Measurements from ENCODE around the gene POTEF. TPM values are rescaled to one million over a fixed set of nuclear protein-coding genes. Genes with fewer than 3 reads are reported as not detected.
"Not testable (repeated sequence)": the region's sequence is repeated elsewhere in the genome, so short reads cannot be mapped to it uniquely, and the experiment has no call there.

The POTEF gene
- polyA plus RNA-seq, 2 of the 4 experiments (the other 2 are of a cell fraction): 0.06 TPM; not detected in 1

DNA sequence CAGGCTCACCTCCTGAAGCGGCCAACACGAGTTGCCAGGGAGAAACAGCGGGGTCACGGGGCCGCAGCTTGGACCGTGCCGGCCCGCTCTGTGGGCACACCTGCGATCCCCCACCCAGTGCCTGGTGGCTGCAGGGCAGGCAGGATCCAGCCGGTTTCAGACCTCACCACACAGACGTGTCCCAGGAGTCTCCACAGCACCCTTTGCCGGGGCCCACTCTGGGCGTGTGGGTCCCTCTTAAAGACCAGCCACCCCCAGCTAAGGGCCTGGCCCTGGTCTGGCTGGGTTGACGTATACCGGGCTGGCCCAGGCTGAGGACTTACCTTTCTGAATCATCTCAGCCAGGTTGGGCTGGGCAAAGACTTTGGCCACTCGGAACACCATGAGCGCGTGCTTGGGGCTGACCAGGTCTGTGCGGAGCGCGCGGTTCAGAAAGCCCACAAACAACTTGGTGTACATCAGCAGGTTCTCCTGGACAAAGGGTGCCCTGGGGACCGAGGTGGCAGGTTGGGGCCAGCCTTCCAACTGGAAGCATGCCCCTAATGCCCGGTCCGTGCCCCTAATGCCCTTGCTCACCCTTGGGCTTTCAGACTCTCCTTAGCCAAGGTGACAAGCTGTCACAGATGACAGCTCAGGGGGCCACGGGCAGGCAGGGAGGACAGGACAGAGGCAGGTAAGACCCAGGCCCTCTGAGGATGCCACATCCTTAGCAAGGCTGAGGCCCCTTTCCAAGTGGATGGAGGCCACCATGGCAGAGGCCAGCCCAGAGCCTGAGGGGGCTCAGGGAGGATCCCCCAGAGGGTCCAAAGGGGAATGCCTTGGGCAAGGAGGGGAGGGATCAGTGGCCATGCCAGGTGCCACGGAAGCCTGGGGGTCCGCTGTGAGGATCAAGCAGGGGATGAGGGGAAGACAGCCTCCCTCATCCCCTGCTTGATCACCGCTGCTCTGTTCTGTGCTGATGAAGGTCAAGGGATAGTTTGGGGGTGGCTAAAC lies 26.0 kb upstream of the POTEF start:
- no peak overlapping the region for H3K4me2 ChIP-seq
- H3K9me3 ChIP-seq: no peaks in the 10 kb centered on the region
- POLR2A ChIA-PET: no interaction called here
- H3K4me3 ChIP-seq: no peak overlapping the region
- H3K27ac ChIP-seq: no peak overlapping the region
- DNase-seq (ENCODE audit: low read depth in 1 of 2, low spot score in 1 of 2) (no peak), ATAC-seq (no peak), FAIRE-seq (no peak)
- no peaks in the 10 kb centered on the region for H3K4me1 ChIP-seq
- 98% methylated on average over 27 of the region's 29 CpGs for WGBS (ENCODE audit: missing lambda C conversion rate)
- no peak for TF ChIP-seq RARB (CRISPR knock-in tag; IDR thresholded peaks at IDR 0.05)
- CTCF ChIA-PET: interaction anchor here (0.6 to 1.4 kb wide), 6 partner anchors 26 to 187 kb away, joined by 3 to 15 read pairs (median 4); partner anchors contain the start of genes IMP4 and SMPD4

DNA sequence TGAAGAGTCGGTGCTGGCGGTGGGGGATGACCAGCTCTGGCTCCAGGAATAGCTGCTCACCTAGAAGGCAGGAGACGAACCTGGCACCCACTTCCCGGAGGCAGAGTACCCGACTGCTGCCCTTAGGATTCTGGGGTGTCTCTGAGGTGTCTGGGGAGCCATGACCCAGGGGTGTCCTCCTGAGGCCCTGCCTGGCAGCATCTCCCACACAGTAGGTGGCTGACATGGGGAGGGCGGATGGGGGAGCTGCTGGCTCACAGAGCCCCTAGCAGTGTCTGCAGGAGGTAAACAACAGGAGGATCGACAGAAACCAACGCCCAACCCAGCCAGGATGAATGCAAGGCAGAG lies 25.4 kb upstream of the POTEF start:
- CTCF ChIA-PET; H3K9me3 ChIP-seq; POLR2A ChIA-PET; H3K4me3 ChIP-seq; H3K4me1 ChIP-seq; ATAC-seq; H3K27ac ChIP-seq; FAIRE-seq; H3K4me2 ChIP-seq; DNase-seq (ENCODE audit: low read depth in 1 of 2, low spot score in 1 of 2): not testable (repeated sequence)
- 95% methylated on average over 7 of the region's 8 CpGs for WGBS (ENCODE audit: missing lambda C conversion rate)

DNA sequence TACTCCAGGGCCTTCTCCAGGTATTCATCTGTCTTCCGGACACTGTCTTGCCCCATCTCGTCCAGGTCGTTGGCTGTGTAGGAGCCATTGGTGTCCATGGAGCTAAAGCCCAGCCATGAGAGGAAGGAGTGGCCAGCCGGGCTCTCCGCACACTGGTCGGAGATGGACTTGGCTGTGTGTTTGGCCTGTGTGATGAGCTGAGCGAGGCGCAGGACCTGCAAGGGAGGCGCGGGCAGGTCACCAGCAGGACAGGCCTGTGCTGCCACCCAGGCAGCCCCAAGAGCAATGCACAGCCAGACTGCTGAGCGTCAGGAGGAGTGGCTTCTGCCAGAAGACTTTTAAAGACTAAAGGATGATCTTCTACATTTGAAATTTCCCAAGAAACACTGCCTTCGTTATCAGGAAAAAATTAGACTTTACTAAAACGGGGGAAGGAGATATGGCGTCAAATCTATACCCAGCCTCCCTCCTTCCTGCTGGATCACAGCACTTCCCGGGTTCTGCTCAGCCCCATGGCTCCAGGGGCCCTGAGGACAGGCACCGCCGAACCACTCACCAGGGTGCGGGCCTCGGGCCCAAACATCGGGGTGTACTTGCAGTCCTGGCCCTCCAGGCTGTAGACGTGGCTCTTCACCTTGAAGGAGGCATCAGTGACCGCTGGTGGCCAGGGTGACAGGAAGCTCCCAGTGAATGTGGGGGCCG lies 24.9 kb upstream of the POTEF start:
- ATAC-seq; H3K4me2 ChIP-seq; POLR2A ChIA-PET; H3K4me3 ChIP-seq; FAIRE-seq; DNase-seq (ENCODE audit: low read depth in 1 of 2, low spot score in 1 of 2); CTCF ChIA-PET; H3K27ac ChIP-seq; H3K9me3 ChIP-seq; H3K4me1 ChIP-seq: not testable (repeated sequence)
- 95% methylated on average over 18 of the region's 23 CpGs for WGBS (ENCODE audit: missing lambda C conversion rate)

DNA sequence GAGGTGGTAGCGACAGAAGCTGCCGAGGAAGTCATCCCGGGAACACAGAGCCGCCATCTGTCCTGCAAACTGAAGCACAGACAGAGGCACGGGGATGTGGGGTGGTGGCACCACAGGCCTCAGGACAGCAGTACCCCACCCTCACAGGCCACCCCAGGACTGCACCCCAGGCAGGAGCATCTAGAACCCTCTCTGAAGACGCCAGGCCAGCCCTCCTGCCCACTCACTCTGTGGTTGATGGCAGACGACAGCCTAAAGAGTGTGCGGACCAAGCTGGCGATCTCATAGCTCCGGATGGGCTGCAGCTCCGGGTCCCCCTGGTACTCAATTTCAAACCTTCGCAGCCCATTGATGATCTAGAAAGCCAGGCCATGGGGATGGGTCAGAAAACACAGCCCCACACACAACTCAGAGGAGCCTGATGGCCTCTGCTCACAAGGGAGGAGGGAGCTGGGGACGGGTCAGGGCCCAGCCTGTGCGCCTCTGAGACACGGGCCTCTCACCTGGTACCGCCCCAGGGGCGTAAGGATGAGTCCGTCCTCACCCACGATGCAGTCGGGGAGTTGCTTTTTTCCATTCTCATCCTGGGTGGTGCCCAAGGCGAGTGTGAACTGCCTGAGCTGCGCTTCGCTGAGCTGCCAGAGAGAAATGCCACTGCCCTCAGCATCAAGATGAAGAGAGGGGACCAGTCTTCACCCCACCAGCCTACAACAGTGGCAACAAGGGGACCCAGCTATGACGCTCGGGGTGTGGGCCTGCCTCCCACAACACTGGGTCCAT lies 24.0 kb upstream of the POTEF start:
- H3K4me3 ChIP-seq: no peak overlapping the region
- H3K27ac ChIP-seq: no peak overlapping the region
- FAIRE-seq: no peak
- TF ChIP-seq, protein P1, sequence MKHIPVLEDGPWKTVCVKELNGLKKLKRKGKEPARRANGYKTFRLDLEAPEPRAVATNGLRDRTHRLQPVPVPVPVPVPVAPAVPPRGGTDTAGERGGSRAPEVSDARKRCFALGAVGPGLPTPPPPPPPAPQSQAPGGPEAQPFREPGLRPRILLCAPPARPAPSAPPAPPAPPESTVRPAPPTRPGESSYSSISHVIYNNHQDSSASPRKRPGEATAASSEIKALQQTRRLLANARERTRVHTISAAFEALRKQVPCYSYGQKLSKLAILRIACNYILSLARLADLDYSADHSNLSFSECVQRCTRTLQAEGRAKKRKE (CRISPR knock-in tag; IDR thresholded peaks at IDR 0.05; ENCODE audit: low read depth): no peak
- no peak for DNase-seq (ENCODE audit: low read depth in 1 of 2, low spot score in 1 of 2)
- ChIA-PET POLR2A (no interaction called here), CTCF (no interaction called here)
- no peak overlapping the region for H3K4me2 ChIP-seq
- no peaks in the 10 kb centered on the region for H3K9me3 ChIP-seq
- 93% methylated on average over 17 of the region's 25 CpGs for WGBS (ENCODE audit: missing lambda C conversion rate)
- no peak for ATAC-seq
- no peaks in the 10 kb centered on the region for H3K4me1 ChIP-seq

DNA sequence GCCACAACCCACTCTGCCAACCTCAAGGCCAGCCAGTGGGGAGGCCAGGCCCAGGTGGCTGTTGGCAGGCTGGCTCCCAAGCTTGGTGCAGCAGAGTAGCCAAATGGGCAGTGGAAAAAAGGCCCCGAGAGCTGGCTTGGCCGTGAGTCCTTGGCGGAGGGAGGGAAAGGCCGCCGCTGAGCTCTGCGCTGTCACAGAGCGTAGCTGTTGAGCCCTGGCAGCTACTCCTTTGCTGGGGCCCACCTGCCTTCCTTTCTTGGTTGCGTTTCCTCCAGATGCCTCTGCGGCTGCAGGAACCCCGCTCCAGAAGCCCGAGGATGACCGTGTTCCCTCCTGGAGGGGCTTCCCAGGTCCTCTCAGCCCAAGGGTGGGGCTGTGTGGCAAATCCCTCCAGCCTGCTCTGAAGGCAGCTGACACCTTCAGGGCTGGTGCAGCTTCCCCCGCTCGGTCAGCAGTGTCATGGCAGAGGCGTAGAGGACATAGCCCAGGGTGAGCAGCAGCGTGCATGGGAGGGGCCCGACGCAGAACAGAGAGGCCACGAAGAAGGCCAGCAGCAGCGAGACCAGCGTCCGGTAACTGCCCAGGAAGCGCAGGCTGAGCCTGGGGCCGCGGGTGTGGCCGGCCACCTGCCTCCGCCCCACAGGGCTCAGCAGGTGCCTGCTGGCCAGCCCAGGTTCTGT lies 23.3 kb upstream of the POTEF start:
- 95% methylated on average over 23 of the region's 27 CpGs for WGBS (ENCODE audit: missing lambda C conversion rate)
- POLR2A ChIA-PET; ATAC-seq; H3K4me3 ChIP-seq; DNase-seq (ENCODE audit: low read depth in 1 of 2, low spot score in 1 of 2); H3K4me1 ChIP-seq; FAIRE-seq; H3K27ac ChIP-seq; H3K9me3 ChIP-seq; H3K4me2 ChIP-seq: not testable (repeated sequence)
- CTCF ChIA-PET: interaction anchor here (0.6 kb wide), 2 partner anchors 30 to 1969 kb away, joined by 3 read pairs; partner anchors contain the start of gene MZT2B

DNA sequence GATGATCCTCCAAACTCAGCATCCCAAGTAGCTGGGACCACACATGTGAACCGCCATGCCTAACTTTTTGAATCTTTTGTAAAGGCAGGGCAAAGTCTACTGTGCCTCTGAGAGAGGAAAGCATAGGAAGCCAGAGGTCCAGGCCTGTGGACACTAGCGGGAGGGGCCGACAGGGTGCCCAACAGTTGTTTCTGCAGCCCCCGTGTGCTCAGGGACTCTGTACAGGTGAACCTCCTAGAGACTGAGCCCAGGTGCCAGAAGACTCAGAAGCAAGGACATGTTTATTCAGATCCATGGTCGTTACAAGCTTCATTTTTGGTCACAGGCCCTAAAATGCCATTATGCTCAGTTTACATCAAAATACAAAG lies 22.1 kb upstream of the POTEF start:
- H3K27ac ChIP-seq; ATAC-seq; H3K9me3 ChIP-seq; H3K4me1 ChIP-seq; H3K4me3 ChIP-seq; POLR2A ChIA-PET; FAIRE-seq; H3K4me2 ChIP-seq; DNase-seq (ENCODE audit: low read depth in 1 of 2, low spot score in 1 of 2): not testable (repeated sequence)
- WGBS (ENCODE audit: missing lambda C conversion rate): 64% methylated on average over 4 of the region's 5 CpGs
- CTCF ChIA-PET: interaction anchor here (1.3 kb wide), 1 partner anchor 181 kb away, joined by 4 read pairs; no protein-coding TSS in a partner anchor

Measured in A549 (cell line).